CD4-positive, CD25-positive, alpha-beta regulatory T cell (primary cell): ENCODE data around the gene NPM1. TPM values are rescaled to one million over a fixed set of nuclear protein-coding genes. Genes with fewer than 3 reads are reported as not detected.
"Not testable (repeated sequence)": the region's sequence is repeated elsewhere in the genome, so short reads cannot be mapped to it uniquely, and the experiment has no call there.

ENCODE experiments used
- ATAC-seq, 2 donors: fragments of 150-1000 bp; cut with Tn5 transposase; one replicate each; pipeline ENCODE4 v1.10.0; 2021; ENCODE audit warnings: low read depth in 2 of 2, moderate number of reproducible peaks in 2 of 2, moderate library complexity in 1 of 2
- DNase-seq, 3 donors: peaks; one replicate each; pipeline versions ENCODE4 v3.0.0 to v3.0.0-alpha.2; 2012 to 2022; ENCODE audit warnings: mixed read lengths in 1 of 3
- H3K27ac ChIP-seq: one replicate; pipeline ENCODE4 v1.7.0; 2013; ENCODE audit warnings: mild to moderate bottlenecking, low read length; ENCODE audit not compliant: insufficient read depth, poor library complexity, severe bottlenecking
- H3K27me3 ChIP-seq: one replicate; pipeline ENCODE4 v1.7.0; 2013; ENCODE audit warnings: low read length; ENCODE audit not compliant: control insufficient read depth, insufficient read depth
- H3K36me3 ChIP-seq: one replicate; pipeline ENCODE4 v1.7.0; 2013; ENCODE audit warnings: mild to moderate bottlenecking, low read length, moderate library complexity; ENCODE audit not compliant: control insufficient read depth, insufficient read depth
- H3K4me1 ChIP-seq: 2 replicates; pipeline ENCODE4 v1.7.0; 2013; ENCODE audit warnings: mild to moderate bottlenecking, low read length; ENCODE audit not compliant: insufficient read depth, control insufficient read depth, poor library complexity, severe bottlenecking
- H3K4me3 ChIP-seq: one replicate; pipeline ENCODE4 v1.7.0; 2013; ENCODE audit warnings: low read depth, mild to moderate bottlenecking, low read length, moderate library complexity
- H3K9me3 ChIP-seq, 2 experiments: 1 replicate in 1 of 2; 2 replicates in 1 of 2; pipeline ENCODE4 v1.7.0; 2013; ENCODE audit warnings: low read length in 2 of 2, mild to moderate bottlenecking in 1 of 2, moderate library complexity in 1 of 2; ENCODE audit not compliant: control insufficient read depth in 2 of 2
- H3K27ac Mint-ChIP-seq, 3 donors: one replicate each; pipeline ENCODE4 v1.8.0; 2020 to 2022; ENCODE audit warnings: mild to moderate bottlenecking in 3 of 3, mixed read lengths in 3 of 3, moderate library complexity in 2 of 3
- H3K27me3 Mint-ChIP-seq: one replicate; pipeline ENCODE4 v1.8.0; 2022; ENCODE audit warnings: mild to moderate bottlenecking, mixed read lengths
- H3K36me3 Mint-ChIP-seq: one replicate; pipeline ENCODE4 v1.8.0; 2020; ENCODE audit warnings: mixed read lengths
- H3K4me1 Mint-ChIP-seq, 4 donors: one replicate each; pipeline ENCODE4 v1.8.0; 2020 to 2022; ENCODE audit warnings: mixed read lengths in 4 of 4, mild to moderate bottlenecking in 1 of 4
- H3K4me3 Mint-ChIP-seq, 4 donors: one replicate each; pipeline ENCODE4 v1.8.0; 2020 to 2022; ENCODE audit warnings: mild to moderate bottlenecking in 4 of 4, mixed read lengths in 4 of 4, moderate library complexity in 3 of 4
- H3K9me3 Mint-ChIP-seq, 7 donors: one replicate each; pipeline ENCODE4 v1.8.0; 2020 to 2022; ENCODE audit warnings: mixed read lengths in 7 of 7, mild to moderate bottlenecking in 3 of 7, moderate library complexity in 2 of 7
- polyA plus RNA-seq, 4 donors: library from polyadenylated mRNA; unstranded; fragments of 300-500 nt; fragmentation: Illumina TruSeq; gene quantifications; one replicate each; pipeline ENCODE4 v1.2.3, GENCODE V29; 2021
- total RNA-seq: library from RNA; stranded (reverse); gene quantifications from one replicate; pipeline ENCODE4 v1.2.3, GENCODE V29; 2022

The NPM1 gene
- total and polyA plus RNA-seq, 5 donors from 2014 or later = 624 to 813 (median 766) TPM

- ATAC-seq = no peak
- Mint-ChIP-seq H3K9me3 (no peaks in the 10 kb centered on the region), H3K27me3 (no peaks in the 10 kb centered on the region), H3K36me3 (peaks cover 49% of the 10 kb centered on the region), H3K27ac (peak overlapping the region in 1 of 3 donors; percentile 29), H3K4me3 (peak overlapping the region in 1 of 4 donors; percentile 54), H3K4me1 (peaks cover 13 to 69% (median 49%) of the 10 kb centered on the region in 4 donors)
- DNase-seq = no peak
- peaks cover 15% of the 10 kb centered on the region for H3K4me1 ChIP-seq
- H3K27me3 ChIP-seq = no peaks in the 10 kb centered on the region
- no peak overlapping the region for H3K4me3 ChIP-seq
- peaks cover 90% of the 10 kb centered on the region for H3K36me3 ChIP-seq
- H3K9me3 ChIP-seq = no peaks in the 10 kb centered on the region
- H3K27ac ChIP-seq = no peak overlapping the region
Measured at GRCh38 chr5:171397190-171397589, 9.5 kb downstream of the NPM1 start.

DNA sequence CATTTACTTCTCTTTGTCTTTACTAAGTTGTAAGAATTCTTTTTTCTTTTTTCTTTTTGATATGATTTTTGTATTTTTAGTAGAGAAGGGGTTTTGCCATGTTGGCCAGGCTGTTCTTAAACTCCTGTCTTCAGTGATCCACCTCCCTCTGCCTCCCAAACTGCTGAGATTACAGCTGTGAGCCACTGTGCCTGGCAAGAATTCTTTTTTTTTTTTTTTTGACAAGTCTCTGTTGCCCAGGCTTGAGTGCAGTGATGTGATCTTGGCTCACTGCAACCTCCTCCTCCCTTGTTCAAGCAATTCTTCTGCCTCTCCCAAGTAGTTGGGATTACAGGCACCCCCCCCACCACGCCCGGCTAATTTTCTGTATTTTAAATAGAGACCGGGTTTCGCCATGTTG, 9.9 kb downstream of the NPM1 start:
- Mint-ChIP-seq H3K27ac (no peak overlapping the region), H3K4me1 (peaks cover 11 to 65% (median 47%) of the 10 kb centered on the region in 4 donors), H3K4me3 (no peak overlapping the region), H3K36me3 (peaks cover 45% of the 10 kb centered on the region), H3K27me3 (no peaks in the 10 kb centered on the region), H3K9me3 (no peaks in the 10 kb centered on the region)
- peaks cover 86% of the 10 kb centered on the region for H3K36me3 ChIP-seq
- DNase-seq (no peak), ATAC-seq (no peak)
- peaks cover 13% of the 10 kb centered on the region for H3K4me1 ChIP-seq
- H3K4me3 ChIP-seq = no peak overlapping the region
- no peaks in the 10 kb centered on the region for H3K9me3 ChIP-seq
- no peaks in the 10 kb centered on the region for H3K27me3 ChIP-seq
- H3K27ac ChIP-seq = no peak overlapping the region

DNA sequence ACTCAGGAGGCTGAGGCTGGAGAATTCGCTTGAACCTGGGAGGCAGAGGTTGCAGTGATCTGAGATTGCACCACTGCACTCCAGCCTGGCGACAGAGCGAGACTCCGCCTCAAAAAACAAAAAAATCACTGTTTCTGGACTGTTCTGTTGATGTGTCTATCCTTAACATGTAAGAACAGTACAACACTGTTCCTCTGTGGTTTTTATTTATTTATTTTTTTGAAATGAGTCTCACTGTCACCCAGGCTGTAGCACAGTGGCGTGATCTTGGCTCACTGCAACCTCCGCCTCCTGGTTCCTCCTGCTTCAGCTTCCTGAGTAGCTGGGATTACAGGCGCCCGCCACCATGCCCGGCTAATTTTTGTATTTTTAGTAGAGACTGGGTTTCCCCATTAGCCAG, 11.0 kb downstream of the NPM1 start:
- H3K9me3 Mint-ChIP-seq, H3K9me3 ChIP-seq, ATAC-seq, H3K27ac Mint-ChIP-seq, DNase-seq, H3K27me3 ChIP-seq, H3K27ac ChIP-seq, H3K27me3 Mint-ChIP-seq, H3K4me3 ChIP-seq: not testable (repeated sequence)
- Mint-ChIP-seq H3K4me3 (peak overlapping the region in 1 of 4 donors; percentile 35), H3K4me1 (peaks cover 6 to 57% (median 39%) of the 10 kb centered on the region in 4 donors), H3K36me3 (peaks cover 39% of the 10 kb centered on the region)
- peaks cover 13% of the 10 kb centered on the region for H3K4me1 ChIP-seq
- H3K36me3 ChIP-seq = peaks cover 75% of the 10 kb centered on the region

GRCh38 chr5:171400169-171400568, 12.5 kb downstream of the NPM1 start:
- peak overlapping the region in 1 of 4 donors; percentile 58 for H3K4me3 Mint-ChIP-seq
- Histone ChIP-seq H3K4me1 (peaks cover 13% of the 10 kb centered on the region), H3K27ac (no peak overlapping the region), H3K4me3 (no peak overlapping the region), H3K9me3 (no peaks in the 10 kb centered on the region), H3K27me3 (no peaks in the 10 kb centered on the region), H3K36me3 (peaks cover 65% of the 10 kb centered on the region)
- DNase-seq (no peak), ATAC-seq (no peak)
- no peaks in the 10 kb centered on the region for H3K27me3 Mint-ChIP-seq
- no peak overlapping the region for H3K27ac Mint-ChIP-seq
- peaks cover 35% of the 10 kb centered on the region for H3K36me3 Mint-ChIP-seq
- peaks cover 6 to 54% (median 39%) of the 10 kb centered on the region in 4 donors for H3K4me1 Mint-ChIP-seq
- no peaks in the 10 kb centered on the region for H3K9me3 Mint-ChIP-seq

DNA sequence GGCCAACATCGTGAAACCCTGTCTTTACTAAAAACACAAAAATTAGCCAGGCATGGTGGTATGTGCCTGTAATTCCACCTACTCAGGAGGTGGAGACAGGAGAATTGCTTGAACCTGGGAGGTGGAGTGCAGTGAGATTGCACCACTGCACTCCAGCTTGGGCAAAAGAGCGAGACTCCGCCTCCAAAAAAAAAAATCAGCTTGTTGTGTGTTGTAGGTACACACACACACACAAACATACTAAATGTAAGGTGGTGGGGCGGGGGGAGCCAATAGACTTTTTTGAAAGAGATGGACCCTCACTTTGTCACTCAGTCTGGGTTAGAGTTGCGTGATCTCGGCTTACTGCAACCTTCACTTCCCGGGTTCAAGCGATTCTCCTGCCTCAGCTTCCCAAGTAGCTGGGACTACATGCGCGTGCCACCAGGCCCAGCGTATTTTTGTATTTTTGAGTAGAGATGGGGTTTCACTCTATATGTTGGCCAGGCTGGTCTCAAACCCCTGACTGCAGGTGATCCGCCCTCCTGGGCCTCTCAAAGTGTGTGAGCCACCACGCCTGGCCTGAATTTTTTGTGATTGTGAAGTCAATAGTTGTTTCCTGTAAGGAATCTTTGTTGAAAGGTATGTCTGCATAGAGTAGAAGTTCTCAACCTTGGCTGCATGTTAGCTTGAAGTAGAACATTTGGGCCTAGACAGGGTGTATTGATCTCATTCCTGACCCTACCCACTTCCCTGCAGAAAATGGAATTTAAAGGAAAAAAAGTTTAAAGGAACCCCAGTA, 13.7 kb downstream of the NPM1 start:
- Mint-ChIP-seq H3K4me1 (peaks cover 15 to 53% (median 42%) of the 10 kb centered on the region in 4 donors), H3K36me3 (peaks cover 42% of the 10 kb centered on the region), H3K9me3 (peaks cover 0 to 4% (median 0%) of the 10 kb centered on the region in 7 donors), H3K4me3 (no peak overlapping the region), H3K27me3 (no peaks in the 10 kb centered on the region), H3K27ac (peak overlapping the region in 2 of 3 donors; percentile 8 to 48)
- Histone ChIP-seq H3K27ac (no peak overlapping the region), H3K9me3 (no peaks in the 10 kb centered on the region), H3K36me3 (peaks cover 67% of the 10 kb centered on the region), H3K4me1 (peaks cover 13% of the 10 kb centered on the region), H3K4me3 (no peak overlapping the region), H3K27me3 (no peaks in the 10 kb centered on the region)
- ATAC-seq (no peak), DNase-seq (no peak)

- peaks cover 41% of the 10 kb centered on the region for H3K36me3 Mint-ChIP-seq
- not testable (repeated sequence) for DNase-seq, H3K27ac Mint-ChIP-seq, H3K4me3 ChIP-seq, ATAC-seq, H3K9me3 Mint-ChIP-seq, H3K27ac ChIP-seq, H3K9me3 ChIP-seq, H3K4me3 Mint-ChIP-seq, H3K27me3 Mint-ChIP-seq, H3K27me3 ChIP-seq
- H3K36me3 ChIP-seq = peaks cover 67% of the 10 kb centered on the region
- peaks cover 13% of the 10 kb centered on the region for H3K4me1 ChIP-seq
- peaks cover 24 to 53% (median 44%) of the 10 kb centered on the region in 4 donors for H3K4me1 Mint-ChIP-seq
Measured at GRCh38 chr5:171402751-171403150, 15.1 kb downstream of the NPM1 start.

GRCh38 chr5:171405615-171406014, 18.0 kb downstream of the NPM1 start:
- ATAC-seq (no peak), DNase-seq (no peak)
- Mint-ChIP-seq H3K4me3 (peak overlapping the region in 1 of 4 donors; percentile 62), H3K27ac (peak overlapping the region in 2 of 3 donors; percentile 21 to 40), H3K4me1 (peaks cover 37 to 51% (median 43%) of the 10 kb centered on the region in 4 donors), H3K9me3 (peaks cover 0 to 4% (median 0%) of the 10 kb centered on the region in 7 donors), H3K36me3 (peaks cover 54% of the 10 kb centered on the region), H3K27me3 (no peaks in the 10 kb centered on the region)
- Histone ChIP-seq H3K4me1 (peaks cover 12% of the 10 kb centered on the region), H3K9me3 (no peaks in the 10 kb centered on the region), H3K27ac (no peak overlapping the region), H3K36me3 (peaks cover 69% of the 10 kb centered on the region), H3K4me3 (no peak overlapping the region), H3K27me3 (no peaks in the 10 kb centered on the region)

GRCh38 chr5:171407234-171407633, 19.6 kb downstream of the NPM1 start:
- Mint-ChIP-seq H3K27me3 (no peaks in the 10 kb centered on the region), H3K4me3 (no peak overlapping the region), H3K27ac (no peak overlapping the region), H3K9me3 (peaks cover 0 to 4% (median 0%) of the 10 kb centered on the region in 7 donors), H3K36me3 (peaks cover 60% of the 10 kb centered on the region), H3K4me1 (peaks cover 36 to 49% (median 41%) of the 10 kb centered on the region in 4 donors)
- ATAC-seq (no peak), DNase-seq (no peak)
- Histone ChIP-seq H3K27ac (no peak overlapping the region), H3K27me3 (no peaks in the 10 kb centered on the region), H3K36me3 (peaks cover 72% of the 10 kb centered on the region), H3K4me1 (peaks cover 3% of the 10 kb centered on the region), H3K9me3 (no peaks in the 10 kb centered on the region), H3K4me3 (no peak overlapping the region)
